GM12874 (cell line): Measurements from ENCODE around the gene TCTN3.

Experiments
- CTCF ChIP-seq: IDR thresholded peaks from 2 replicates; pipeline ENCODE4 v1.5.1; 2011; ENCODE audit warnings: low read depth, mild to moderate bottlenecking, control low read depth, low read length, moderate library complexity; ENCODE audit not compliant: insufficient read depth

TCTN3 gene

GRCh38 chr10:95655571-95656290, 38.0 kb downstream of the TCTN3 start:
- no peak for TF ChIP-seq CTCF

GRCh38 chr10:95653895-95654294, 39.8 kb downstream of the TCTN3 start:
- no peak for TF ChIP-seq CTCF

- no peak for TF ChIP-seq CTCF
These were observed 42.2 kb downstream of the TCTN3 start for GRCh38 chr10:95651346-95652060.

- no peak for TF ChIP-seq CTCF
These were observed 43.5 kb downstream of the TCTN3 start for GRCh38 chr10:95650232-95650631.

GRCh38 chr10:95648138-95648537, 45.6 kb downstream of the TCTN3 start:
- no peak for TF ChIP-seq CTCF

- TF ChIP-seq CTCF = no peak
These were observed 47.6 kb downstream of the TCTN3 start for GRCh38 chr10:95646160-95646559.

- TF ChIP-seq CTCF = no peak
These were observed 48.8 kb downstream of the TCTN3 start for GRCh38 chr10:95644901-95645300.
